NCI-H460 (cell line): Measurements from ENCODE around the gene SSBP2. TPM values are rescaled to one million over a fixed set of nuclear protein-coding genes. Genes with fewer than 3 reads are reported as not detected.

Experiments
- DNase-seq: peaks from one replicate; pipeline ENCODE4 v3.0.0-alpha.2; 2016; ENCODE audit warnings: low read depth; ENCODE audit errors: extremely low read depth
- polyA plus RNA-seq: library from polyadenylated mRNA; depleted of rRNA; stranded (reverse); fragments of >200 nt; gene quantifications from 2 replicates; pipeline ENCODE4 v1.2.3, GENCODE V29; 2014; cell fraction: nucleus; rRNA removed
- total RNA-seq: library from RNA; depleted of rRNA; stranded (reverse); fragments of >200 nt; shearing (Covaris generic); gene quantifications from 2 replicates; pipeline ENCODE4 v1.2.3, GENCODE V29; 2014; rRNA removed

The SSBP2 gene
- total RNA-seq = 12.0 and 13.4 TPM in 2 replicates
- polyA plus RNA-seq = 8.2 and 8.3 TPM in 2 replicates

DNA sequence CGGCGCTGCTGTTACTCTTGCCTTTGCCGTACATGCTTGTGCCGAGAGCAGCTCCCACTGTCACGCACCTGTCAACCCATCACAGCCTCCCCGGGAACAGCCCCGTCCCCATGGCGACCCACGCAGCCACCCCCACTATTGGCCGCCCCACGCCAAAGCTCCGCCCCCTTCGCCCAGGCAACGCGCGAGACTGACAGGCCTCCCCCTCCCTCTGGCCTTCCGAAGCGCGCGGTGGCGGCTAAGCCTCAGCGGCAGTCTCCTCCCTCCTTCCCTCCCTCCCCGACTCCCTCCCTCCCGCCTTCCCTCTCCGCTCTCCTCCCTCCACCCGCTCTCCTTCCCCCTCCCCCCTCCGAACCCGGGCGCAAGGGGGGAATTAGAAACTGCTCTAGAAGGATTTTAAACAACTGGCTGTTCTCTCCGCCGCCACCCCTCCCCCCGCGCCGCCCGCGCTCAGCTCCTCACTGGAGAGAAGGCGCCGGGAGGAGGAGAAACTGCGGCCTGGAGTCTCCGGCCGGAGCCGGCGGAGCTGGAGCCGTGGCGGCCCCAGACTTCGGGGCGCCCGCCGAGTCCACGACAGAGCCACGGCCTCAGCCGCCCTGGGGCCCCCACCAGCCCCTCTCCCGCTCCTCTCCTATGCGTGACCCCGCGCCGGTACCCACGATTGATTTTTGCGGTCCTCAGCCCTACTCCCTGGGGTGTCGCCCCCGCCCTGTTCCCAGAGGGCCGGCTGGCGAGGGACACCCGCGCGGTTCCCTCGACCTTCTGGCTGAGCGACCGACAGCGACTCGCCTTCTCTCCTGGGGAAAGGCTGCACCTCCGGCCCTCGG is at the start of gene SSBP2:
Gene SSBP2, minus strand, starts transcription at position 89 of the 827 bp plus-strand sequence. Its CDS starts 55 bp downstream, at position 34.
- DNase-seq = peak; percentile 98

DNA sequence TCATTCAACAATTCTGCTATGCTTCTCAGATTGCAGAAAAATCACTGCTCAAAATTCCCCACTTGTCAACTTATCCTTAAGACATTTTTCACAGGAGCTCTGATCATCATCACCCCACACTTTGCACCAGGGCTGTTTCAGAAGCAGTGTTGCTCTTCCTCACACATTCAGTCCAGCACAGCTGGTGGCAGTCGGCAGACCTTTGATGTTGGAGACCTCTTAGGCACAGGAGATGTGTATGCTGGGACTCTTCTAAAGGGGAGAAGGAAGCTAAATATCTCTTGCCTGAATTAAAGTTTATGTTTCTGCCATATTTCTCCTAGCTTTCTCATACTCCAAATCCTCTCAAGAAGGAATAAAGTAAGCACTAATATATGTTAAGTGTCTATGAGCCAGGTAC is 44.8 kb upstream of the SSBP2 start:
- DNase-seq = no peak

DNA sequence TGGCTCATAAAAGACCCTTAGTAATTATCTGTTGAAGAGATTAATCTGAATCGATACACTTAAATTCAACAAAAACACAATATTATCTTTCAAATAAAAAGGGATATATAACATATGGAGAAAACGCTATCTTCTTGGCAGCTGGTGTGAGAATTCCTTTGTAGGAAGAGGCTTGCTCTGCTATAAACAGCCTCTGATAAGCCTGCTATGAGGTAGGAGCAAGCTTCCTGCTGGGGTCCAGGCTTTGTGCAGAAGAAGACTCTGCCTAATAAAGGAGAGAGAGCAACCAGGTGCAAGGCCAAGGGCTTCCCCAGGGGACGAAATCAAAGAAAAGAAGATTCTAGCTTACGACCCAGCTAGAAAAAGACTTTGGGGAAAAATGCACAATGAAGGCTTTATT is 43.3 kb upstream of the SSBP2 start:
- DNase-seq = no peak

DNA sequence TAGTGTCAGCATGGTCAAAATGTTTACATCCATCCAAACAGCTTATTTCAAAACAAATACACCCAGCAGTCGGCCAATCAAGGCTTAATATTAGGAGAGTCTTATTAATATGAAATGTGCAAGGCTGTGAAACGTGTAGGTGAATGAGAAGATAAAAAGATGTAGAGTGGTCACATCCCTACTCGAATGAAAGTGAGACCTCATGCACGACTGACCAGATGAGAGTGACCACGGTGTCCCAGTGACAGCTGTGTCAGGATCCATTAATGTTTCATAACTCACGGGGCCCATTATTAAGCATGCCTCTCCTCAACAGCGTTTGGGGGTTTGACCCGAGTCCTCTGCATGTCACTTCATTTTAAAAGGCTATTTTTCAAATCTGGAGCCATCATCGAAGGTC is 39.4 kb upstream of the SSBP2 start:
- DNase-seq = no peak

DNA sequence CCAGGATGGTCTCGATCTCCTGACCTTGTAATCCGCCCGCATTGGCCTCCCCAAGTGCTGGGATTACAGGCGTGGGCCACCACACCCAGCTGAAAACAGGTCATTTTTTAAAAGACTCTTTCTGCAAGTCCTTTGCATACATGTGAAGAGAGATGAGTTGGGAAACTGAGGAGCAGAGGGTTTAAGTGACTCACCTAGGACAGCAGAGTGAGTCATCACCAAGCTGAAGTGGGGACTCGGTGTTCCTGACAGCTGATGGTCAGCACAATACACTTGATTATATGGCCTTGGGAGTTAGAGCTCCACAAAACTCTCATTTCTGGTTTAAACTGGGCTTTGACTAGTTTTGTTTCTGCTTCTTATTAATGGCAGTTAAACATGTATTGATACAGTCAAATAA is 38.1 kb upstream of the SSBP2 start:
- DNase-seq = no peak

DNA sequence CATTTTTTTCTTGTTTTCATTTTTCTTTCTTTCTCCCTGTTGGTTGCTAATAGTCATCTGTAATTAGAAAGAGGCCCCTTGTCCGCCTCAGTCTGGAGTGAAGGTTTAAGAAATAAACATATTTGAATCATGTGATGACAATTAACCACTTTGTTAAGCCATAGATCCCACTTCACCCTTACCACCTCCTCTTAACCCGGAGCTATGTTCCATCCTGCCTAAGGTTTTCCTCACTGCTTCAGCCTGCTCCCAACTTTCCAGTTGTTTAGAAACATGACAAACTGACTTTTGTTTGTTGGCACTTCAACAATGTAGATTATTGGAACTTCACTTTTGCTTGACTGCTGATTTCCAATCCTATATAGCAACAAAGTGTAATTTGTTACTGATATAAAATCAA is 37.4 kb upstream of the SSBP2 start:
- no peak for DNase-seq

DNA sequence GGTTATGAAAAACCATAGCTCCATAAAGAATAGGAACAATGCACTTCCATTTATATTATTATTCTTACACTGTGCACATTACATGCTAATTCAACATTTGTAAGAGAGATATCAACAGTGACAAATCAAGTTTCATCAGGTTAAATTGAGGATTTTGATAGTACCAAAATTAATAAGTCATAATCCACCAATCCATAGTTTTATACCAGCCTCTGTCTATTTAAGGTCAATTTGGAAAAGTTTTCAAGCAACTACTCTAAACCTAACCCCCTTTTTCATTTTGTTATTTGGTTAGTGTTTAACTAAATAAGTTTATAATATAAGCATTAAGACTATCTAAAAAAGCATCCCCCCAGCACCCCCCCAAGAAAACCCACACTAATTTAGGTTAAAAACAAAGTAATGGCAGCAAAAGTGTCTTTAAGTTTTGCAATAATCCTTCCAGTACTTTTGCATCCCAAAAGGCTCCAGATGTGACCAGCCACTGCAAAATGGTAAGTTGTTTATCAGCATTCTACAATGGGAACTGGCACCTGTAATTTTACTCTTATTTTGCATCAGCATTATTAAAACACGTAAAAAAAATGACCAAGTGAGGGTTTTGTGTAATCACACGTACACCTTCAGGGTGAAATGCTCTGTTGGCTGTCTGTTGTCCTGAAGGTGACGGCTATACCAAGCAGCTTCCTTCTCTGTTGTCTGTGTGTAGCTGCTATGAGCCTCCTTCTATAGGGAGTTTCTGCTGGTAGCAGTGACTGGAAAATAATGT is 36.8 kb upstream of the SSBP2 start:
- no peak for DNase-seq

DNA sequence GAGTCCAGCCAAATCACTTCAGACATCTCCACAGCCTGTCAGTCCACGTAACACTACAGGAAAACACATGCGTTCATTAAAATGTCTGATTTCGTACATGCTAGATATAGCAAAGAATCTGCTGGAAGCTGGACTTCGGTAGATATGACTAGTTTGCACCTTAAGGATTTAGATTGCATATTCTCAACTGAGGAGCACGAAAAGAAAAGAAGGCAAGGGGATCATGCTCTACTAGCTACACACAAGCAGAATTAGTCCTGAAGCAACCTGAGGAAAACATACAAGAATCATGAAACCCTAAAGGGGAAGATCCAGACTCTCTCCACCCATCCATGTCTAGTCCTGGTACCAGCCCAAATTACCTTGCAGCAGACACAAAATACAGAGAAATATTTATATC is 36.1 kb upstream of the SSBP2 start:
- DNase-seq = no peak

DNA sequence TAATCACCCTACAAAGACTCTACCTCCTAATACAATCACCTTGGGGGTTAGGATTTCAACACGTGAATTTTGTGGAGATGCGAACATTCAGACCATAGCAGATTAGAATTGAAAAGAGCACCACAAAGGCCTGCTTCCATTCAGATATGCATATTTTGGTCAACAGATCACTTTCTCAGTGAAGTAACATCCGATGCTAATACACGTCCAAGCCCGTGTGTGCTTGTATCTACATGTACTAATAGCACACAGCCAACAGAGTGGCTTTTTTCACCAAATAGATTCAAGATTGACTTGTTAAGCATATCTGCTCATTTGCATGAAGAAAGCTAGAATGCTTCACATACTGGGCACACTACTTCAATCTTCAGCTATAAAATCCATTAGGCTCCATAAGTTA is 35.6 kb upstream of the SSBP2 start:
- DNase-seq = no peak

DNA sequence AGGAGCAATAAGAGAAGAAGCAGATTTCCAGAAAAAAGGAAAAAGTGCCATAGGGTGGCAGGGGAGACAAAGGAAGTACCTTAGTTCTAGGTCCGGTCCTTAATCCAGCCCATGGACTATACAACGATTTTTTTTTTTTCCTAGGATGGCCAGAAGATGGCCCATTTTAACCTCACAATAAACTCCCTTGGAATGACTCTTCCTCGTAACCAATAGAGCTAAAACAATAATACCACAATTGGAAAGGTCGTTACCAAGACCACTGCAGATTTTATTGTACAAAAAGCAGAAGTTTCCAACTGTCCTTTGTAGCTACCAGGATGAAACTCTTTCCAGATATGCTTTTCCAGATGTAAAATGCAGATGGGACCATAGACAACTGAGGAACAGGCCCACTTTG is 34.4 kb upstream of the SSBP2 start:
- DNase-seq = no peak

DNA sequence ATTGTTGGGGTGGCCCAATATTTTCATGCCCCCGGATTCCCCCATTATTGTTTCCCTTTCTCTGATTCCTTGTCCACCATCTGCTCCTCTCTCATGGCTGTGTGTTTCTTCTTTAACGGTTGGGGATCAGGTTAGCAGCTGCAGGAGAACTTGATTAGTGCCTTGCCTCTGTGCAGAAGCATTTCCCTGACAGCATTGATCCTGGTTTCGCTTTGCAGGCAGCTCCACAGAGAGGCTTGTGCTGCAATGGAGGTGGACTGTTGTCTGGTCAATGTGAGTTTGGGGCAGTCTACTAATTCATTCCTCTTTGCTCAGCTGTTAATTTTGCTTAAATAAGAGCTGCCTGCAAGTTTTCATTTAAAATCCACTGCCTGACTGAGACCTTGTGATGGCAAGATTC is 32.5 kb upstream of the SSBP2 start:
- no peak for DNase-seq

DNA sequence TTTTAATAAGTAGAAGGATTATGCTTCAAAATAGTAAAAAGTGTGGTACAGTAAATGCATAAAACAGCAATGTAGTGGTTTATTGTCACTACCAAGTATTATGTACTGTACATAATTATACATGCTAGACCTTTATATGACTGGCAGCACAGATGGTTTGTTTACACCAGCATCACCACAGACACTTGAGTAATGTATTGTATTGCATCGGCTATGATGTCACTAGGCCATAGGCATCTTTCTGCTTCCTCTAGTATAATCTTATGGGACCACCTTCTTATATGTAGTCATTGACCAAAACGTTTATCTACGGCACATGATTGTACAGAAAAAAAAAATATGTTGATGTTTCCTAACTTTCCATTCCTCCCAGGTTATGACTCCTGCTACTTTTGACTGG is 31.9 kb upstream of the SSBP2 start:
- DNase-seq = no peak

DNA sequence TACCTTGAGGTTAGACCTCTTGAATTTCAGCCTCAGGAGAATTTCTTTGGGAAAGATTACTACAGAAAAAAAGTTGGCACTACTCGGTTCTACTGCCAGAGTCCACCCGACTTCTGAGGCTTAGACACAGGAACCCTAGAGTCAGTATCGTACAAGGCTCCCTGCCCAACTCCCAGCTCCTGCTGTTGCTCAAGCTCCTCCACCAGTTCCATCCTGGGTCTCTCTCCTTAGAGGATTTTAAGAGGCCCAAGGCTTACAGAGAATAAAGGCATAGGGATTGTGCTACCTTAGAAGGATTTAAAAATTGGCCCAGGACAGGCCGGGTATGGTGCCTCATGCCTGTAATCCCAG is 29.0 kb upstream of the SSBP2 start:
- DNase-seq = no peak

DNA sequence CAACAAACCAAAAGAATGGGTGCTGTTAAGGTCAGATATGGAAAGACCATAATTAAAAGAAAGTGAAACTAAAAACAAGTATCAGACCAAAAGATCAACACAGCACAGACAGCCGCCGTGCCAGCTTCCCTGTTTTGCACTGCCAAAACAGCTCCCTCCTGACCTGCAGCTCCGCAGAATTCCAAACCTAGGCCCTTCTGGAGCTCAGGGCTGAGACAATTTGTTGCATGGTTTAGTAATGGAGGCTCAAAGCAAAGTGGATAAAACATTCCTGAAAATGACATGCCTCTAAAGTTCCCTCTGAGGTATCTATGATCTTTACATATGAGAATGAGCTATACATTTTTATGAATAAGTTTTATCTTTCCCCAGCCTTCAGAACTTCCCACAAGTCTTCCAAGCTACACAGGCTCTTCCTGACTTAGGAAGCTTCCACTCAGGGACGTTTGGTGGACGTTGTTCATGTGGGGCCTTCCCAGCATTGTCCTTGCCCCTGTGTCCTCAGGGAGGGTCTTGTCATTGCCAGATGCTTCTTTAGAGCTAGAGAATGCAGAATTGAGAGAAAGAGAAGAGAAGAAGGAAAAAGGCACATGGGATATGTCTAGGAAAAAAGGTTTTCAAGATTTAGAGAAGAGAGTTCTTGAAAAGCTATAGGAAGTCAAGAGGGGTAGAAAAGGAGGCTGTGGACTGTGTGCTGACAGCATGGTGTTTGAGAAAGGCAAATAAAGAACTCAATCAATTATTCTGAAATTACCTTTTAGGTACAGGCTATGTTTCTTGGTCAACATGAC is 28.4 kb upstream of the SSBP2 start:
- no peak for DNase-seq

DNA sequence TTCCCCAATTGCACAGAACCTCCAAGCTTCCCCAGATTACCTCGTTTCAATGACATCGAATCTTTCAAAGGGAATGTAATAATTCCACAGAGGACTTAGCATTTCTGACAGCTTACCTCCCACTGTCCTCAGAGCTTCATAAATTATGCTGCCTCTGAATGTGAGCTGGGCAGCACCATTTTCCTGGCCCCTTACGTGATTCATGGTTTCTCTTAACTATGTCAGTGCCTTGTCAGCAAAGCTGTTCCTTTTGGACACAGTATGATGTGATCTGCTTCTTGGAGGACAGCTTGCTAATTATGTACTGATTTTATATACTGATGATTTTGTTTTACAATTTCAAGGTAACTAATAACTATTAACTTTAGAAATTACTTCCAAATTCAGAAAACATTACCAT is 27.7 kb upstream of the SSBP2 start:
- no peak for DNase-seq

DNA sequence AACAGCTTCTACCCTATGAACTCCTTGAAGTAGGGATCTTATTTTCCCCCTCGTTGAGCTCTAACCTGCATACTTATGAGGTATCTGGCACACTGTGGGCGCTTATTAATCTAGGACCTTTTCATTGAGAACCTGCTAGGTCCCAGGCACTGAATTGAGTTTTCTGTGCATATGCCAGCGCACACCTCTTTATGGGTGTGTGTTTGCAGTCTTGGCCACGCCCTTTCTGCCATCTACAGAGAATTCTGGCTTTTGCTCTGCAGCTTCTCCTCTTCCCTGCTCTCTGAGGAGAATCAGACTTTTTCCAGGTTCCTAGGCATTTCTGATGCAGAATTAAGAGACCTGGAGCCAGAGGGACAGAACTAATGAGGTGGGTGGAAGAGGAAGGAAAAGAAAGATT is 25.4 kb upstream of the SSBP2 start:
- no peak for DNase-seq

DNA sequence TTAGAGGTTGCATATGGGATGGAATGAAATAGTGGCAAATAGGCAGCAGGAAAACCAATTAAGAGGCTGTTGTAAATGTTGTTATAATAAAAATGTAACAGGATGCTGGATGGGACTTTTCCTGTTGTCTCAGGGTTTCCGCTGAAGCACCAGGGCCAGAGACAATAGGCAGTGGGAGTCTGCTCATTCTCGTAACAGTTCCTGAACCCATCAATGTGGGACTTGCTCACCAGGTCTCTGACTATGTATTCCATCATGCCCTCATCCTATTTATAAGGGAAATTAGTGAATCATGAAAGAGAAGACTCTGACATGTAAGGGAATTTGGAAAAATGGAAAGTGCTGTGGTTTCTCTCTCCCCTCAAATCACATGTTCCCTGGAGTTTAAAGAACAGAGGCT is 23.5 kb upstream of the SSBP2 start:
- DNase-seq = no peak

DNA sequence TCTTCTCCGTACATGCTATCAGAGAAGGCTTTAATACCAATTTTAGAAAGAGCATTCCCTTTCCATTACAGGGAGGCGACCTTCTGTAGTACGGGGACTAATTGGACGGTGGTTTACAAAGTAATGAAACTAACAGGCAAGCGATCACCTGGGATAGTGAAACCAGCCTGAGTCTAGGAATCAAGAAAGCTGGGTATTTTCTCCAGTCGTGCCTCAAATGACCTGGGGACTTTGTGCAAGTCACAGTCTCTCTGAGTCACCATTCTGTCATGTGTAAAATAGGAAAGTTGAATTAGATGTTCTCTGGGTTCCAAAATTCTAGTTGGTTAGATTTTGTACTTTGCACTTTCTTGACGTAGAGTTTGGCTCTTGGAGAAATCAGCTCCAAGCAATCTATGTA is 22.7 kb upstream of the SSBP2 start:
- DNase-seq = no peak

DNA sequence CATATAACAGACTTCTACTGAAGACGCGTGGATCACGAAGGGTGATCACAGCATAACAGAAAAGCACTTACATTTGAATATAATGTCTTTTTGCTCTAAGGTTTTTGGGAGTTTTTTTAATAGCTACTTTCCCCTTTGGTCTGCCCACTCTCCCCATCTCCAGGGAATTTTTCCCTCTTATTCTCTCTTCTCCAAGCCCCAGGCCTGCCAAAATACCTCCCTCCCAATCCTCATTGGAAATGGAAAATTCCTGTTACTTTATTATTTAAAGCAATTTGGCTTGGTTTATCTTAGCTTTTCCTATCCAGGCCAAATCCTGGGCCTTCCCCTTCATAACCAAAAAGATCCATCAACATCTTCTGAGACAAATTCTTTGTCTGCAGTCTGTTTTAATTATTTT is 22.3 kb upstream of the SSBP2 start:
- no peak for DNase-seq

DNA sequence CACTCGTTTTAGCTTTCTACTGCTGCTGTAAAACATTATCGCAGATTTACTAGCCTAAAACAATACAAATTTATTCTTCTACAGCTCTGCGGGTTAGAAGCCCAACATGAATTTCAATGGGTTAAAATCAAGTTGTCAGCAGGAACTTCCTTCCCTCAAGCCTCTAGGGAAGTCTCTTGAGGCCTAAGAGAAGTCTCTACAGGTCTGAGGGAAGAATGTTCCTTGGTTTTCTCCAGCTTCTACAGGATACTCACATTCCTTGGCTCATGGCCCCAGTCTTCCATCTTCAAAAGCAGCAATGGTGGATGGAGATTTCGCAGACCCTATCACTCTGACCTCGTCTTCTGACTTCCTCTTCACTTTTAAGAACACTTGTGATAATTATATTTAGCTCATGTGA is 21.6 kb upstream of the SSBP2 start:
- DNase-seq = no peak

DNA sequence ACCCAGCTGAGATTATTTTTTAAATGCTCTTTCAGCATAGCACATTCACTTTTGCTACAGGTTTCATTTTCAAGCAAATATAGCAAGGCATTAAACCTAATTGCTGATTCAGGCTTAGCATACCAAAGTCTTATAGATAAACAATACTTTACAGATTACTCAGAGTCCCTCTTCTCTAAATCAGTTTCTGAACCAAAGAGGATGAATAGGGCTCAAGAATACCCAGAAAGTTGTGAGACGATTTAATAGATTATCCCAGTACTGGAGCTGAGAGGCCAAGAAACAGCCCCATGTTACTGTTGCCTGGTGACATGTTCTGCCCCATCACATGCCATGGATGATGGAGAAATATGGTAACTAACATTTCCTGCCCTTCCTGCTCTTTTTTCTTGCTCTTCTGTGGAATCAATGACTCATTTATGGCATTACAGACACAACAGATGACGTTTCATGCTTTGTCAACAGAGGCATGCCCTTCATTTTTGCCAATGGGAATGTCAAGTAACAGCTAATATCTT is 18.1 kb upstream of the SSBP2 start:
- DNase-seq = peak; percentile 57
